ENCODE data around the gene F10.

Gene F10

DNA sequence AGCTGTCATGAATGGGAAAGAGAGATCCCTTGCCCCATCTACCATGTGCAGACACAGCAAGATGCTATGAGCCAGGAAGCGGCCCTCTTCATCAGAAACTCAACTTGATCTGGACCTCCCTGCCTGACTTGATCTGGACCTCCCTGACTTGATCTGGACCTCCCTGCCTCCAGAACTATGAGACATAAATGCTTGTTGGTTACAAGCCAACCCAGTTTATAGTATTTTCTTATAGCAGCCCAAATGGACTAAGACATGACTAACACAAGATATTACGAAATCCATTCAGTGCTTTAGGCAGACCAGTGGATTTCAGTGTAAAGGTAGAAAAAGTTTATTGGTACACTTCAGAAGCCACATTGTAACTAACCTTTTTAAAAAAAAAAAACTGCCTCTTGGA is 70.3 kb downstream of the F10 start:
- no peak for DNase-seq (ENCODE audit: low read depth, low spot score)

GRCh38 chr13:113195360-113195759 is 72.8 kb downstream of the F10 start:
- no peak for DNase-seq (ENCODE audit: low read depth, low spot score)

GRCh38 chr13:113196970-113197737 is 74.6 kb downstream of the F10 start:
- DNase-seq (ENCODE audit: low read depth, low spot score), result no peak

Data from astrocyte of the hippocampus (primary cell).